T follicular helper cell (primary cell): Measurements from ENCODE around the gene RABGAP1L.
"Not testable (repeated sequence)": the region's sequence is repeated elsewhere in the genome, so short reads cannot be mapped to it uniquely, and the experiment has no call there.

Experiments
- DNase-seq: peaks from one replicate; pipeline ENCODE4 v3.0.0-alpha.2; 2020; ENCODE audit warnings: low read depth

The RABGAP1L gene

DNA sequence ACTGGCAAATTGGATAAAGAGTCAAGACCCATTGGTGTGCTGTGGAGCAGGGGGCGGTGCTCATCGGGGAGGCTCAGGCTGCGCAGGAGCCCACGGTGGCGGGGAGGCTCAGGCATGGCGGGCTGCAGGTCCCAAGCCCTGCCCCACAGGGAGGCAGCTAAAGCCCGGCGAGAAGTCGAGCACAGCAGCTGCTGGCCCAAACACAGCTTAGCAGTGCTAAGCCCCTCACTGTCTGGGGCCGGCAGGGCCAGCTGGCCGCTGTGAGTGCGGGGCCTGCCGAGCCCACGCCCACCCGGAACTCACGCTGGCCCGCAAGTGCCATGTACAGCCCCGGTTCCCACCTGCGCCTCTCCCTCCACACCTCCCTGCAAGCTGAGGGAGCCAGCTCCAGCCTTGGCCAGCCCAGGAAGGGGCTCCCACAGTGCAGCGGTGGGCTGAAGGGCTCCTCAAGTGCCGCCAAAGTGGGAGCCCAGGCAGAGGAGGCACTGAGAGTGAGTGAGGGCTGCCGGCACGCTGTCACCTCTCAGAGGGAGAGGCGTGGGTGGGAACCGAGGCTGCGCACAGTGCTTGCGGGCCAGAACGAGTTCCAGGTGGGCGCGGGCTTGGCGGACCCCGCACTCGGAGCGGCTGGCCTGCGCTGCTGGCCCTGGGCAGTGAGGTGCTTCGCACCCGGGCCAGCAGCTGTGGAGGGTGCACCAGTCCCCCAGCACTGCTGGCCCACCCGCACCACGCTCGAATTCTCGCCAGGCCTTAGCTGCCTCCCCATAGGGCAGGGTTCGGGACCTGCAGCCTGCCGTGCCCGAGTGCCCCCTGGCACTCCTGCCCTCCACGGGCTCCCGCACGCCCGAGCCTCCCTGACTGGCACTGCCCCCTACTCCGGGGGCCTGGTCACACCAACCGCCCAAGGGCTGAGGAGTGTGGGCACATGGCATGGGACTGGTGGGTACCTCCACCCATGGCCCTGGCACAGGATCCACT is 551.8 kb downstream of the RABGAP1L start:
- no peak for DNase-seq

DNA sequence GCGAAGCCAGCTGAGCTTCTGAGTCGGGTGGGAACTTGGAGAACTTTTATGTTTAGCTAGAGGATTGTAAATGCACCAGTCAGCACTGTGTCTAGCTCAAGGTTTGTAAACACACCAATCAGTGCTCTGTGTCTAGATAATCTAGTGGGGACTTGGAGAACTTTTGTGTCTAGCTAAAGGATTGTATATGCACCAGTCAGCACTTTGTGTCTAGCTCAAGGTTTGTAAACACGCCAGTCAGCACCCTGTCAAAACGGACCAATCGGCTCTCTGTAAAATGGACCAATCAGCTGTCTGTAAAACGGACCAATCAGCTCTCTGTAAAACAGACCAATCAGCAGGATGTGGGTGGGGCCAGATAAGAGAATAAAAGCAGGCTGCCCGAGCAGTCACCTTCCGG is 552.5 kb downstream of the RABGAP1L start:
- DNase-seq: not testable (repeated sequence)

DNA sequence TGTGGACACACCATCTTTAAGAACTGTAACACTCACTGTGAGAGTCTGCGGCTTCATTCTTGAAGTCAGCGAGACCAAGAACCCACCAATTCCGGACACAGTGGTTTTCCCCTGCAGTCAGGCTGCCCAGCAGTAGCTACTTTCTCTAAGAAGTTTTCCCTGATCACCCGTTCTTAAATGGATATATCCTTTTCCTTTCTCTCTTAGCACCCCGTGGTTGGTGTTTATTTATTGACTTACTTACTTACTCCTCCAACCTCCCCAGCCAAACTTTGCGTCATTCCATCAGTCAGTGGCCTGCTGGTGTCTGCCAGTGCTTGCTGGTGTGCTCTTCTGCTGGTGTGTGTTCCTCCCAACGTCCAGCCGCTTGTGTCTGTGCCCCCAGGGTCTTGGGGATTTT is 553.2 kb downstream of the RABGAP1L start:
- no peak for DNase-seq

DNA sequence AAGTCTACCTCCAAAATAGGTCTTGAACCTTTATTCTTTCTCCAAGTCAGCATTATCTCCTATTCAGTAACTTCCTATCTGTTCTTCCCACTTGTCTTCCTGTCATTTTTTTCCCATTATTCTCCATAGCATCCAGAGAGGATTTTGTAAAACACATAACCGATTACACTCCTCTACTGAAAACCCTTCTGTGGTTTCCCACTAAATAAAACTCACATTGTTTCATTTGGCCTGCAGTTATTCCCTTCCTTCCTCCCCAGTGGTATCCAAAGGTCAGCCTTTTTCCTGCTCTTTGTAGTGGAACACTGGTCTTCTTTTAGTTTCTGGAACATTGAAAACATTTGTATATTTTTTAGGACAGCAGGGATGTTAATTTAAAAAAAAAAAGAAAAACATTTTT is 554.5 kb downstream of the RABGAP1L start:
- DNase-seq: no peak

DNA sequence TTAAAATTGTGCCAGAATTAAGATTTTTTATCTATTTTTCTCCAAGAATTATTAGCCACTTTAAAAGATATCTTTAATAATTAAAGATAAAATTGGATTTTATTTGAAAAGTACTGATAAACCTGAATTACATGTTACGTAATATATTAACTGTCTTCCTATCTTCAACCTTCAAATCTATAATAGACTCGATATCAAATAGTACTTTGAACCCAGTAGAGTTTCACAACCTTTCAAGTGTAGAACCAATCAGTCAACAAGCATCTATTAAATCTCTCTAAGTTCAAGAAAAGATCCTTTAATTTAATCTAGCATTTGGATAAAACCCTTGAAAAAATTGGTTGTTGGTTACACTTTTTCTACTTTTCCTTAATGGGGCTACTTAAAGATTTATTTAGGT is 559.9 kb downstream of the RABGAP1L start:
- DNase-seq: no peak

DNA sequence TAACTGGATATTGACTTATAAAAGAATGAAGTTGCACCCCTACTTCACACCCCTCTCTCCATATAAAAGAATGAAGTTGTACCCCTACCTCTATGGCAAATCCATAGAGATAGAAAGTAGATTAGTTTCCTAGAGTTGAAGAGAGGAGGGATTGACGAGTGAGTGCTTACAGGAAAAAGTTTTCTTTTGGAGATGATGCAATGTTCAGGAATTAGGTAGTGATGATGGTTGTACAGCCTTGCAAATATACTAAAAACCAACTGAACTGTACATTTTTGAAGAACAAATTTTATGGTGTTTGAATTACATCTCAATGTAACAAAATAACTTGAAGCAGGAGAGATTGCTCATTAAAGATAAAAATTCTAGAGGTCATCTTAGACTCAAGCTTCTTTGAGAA is 561.3 kb downstream of the RABGAP1L start:
- no peak for DNase-seq

DNA sequence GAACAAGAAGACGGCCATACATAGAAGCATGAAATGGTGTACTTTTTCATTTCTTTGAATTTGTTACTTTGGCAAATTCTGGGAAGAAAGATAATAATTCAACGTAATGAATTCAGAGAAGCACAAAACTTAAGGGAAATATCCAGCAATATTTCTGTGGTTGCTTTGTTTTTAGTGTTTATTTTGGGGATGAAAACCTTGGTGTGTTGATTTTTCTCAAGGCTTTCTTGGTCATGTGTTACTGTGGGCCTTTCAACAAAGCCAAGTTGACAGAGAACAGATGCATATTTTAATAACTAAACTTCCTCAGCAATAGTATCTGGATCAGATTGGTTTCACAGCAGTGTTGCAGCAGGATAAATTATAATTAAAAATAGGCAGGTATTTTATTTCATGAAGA is 561.9 kb downstream of the RABGAP1L start:
- DNase-seq: no peak

DNA sequence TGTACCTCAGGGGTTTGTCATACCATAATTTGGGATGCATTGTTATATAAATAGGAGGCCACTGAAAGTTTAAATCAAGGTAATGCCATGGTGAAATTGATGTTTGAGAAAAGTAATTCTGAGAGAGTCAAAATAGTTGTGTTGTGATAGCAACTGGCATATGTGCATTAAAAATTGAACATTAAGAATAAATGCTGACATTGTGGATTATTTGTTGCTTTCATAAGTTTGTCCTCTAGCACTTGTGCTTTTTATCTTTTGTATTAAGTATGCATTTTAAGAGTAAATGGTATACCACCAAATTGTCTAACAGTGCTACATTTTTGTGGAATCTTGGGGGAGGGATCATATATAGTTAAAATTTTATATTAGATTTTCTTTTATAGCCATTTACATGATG is 564.5 kb downstream of the RABGAP1L start:
- DNase-seq: no peak

DNA sequence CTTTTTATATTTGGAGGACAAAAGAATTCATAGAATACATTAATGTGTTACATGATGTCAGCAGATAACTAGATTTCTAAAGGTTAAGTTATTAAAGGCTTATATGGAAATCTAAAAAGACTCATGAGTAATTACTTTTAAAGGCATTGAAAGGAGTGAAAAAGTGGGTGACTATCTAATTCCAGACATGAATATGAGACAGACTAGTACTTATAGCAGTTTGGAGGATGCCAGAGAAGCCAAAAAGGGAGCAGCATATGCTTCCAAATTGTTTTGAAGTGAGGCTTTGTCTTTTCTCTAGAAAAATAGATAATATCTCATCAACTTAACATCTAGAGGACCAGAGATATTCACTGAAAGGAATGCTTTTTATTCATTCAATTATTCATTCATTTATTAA is 564.9 kb downstream of the RABGAP1L start:
- no peak for DNase-seq

DNA sequence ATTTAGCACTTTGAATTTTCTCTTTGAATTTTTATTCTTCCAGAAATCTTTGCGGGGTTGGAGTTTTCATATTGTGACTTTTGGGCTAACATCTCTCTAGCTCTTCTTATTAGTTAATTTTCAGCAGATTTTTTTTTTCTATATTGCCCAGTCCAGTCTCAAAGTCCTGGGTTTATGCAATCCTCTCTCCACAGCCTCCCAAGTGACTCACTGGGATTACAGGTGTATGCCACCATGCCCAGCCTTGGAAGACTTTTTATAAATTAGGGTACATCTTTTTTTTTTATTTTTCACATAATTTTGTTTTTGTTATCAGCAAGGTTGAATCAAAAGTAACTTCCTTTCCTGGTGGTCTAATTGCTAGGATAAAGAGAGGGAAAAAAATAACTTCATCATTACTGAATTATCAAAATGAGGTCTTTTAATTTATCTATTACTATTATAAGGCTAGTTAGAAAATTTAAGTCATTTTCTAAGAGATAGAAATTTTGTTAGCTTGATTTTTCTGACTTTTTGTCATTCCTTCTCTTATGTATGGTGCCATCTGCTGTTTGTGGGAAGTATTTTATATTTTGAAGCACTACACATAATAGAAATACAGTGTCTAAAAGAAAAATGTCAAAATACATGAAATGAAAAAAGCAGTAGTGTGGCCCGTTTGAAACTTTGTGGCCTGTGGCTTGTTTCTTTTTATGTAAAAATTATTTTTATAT is 567.0 kb downstream of the RABGAP1L start:
- no peak for DNase-seq

DNA sequence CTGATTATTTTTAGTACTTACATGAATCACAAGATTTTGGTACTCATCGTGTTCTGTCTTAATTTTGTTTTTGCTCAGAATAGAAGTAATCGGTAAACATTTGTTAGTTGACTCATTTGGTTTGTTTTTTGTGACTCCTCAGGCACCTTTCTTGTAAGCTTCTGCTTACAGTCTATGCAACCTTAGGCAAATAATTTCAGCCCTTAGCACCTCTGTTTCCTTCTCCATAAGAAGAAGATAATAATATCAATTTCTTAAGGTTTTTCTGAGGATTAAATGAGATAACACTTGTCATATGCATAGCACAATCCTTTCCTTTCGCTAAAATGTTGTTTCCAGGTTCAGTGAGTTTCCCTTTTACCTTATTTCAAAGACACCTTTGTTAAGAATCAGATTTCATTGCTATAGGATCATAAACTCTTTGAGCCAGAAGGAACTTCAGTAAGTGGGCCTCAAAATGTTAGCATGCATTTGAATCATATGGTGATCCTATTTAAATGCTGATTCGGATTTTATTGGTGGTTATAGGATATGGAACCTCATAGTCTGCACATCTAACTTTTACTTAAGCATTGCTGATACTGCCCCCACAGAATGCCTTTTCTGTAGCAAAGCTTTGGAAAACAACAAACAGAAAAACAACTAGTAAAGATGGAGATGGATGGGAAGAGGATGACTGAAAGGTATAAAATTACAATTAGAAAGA is 567.7 kb downstream of the RABGAP1L start:
- DNase-seq: no peak

DNA sequence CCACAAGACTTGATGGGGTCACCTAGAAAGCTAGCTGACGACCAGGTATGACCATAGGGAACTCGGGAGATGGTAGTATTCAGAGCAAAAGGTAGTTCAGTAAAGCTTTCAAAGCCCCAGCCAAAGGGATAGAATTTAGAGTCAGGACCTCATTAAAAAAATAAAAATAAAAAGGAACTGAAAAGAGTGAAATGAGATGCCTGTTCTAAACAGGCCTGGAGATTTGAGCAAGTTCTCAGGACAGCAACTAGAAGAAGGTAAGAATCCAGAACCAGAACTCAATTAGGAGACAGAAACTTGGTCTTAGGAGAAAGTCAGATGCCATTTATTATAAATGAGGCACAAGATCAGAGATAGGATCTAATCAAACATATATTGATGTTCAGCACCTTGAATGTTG is 575.0 kb downstream of the RABGAP1L start:
- no peak for DNase-seq

DNA sequence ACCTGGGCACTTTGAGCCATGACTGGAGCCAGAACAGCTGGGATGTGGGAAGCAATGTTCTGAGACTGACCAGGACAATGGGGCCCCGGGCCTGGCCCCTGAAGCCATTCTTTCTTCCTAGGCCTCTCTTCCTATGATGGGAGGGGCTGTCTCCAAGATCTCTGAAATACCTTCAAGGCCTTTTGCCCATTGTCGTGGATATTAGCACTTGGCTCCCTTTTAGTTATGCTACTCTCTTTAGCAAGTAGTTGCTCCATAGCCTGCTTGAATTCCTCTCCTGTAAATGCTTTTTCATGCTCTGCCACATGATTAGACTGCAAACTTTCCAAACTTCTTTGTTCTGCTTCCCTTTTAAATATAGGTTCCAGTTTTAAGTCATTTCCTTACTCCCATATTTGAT is 577.5 kb downstream of the RABGAP1L start:
- no peak for DNase-seq

DNA sequence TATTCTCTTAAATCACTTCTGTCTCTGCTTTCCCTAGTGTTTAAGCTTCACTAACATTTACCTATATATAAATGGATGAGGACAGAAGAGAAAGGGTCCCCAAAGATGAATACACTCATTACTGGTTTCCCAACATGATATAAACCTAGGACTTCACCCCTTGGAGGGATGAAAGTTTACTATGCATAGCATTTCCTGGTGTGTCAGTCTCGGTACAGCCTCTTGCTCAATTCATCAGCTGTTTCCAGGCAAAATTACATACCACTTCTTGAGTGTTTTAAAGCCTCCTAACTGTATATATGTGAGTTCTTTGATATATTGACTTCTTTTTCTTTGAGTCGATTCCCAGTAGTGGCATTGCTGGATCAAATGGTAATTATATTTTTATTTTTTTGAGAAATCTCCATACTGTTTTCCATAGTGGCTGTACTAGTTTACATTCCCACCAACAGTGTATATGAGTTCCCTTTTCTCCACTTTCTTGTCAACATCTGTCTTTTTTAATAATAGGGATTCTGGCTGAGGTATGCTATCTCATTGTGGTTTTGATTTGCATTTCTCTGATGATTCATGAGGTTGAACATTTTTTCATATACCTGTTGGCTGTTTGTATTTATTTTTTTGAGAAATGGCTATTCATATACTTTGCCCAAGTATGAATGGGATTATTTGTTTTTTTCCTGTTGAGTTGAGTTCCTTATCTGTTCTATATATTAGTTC is 581.1 kb downstream of the RABGAP1L start:
- no peak for DNase-seq

DNA sequence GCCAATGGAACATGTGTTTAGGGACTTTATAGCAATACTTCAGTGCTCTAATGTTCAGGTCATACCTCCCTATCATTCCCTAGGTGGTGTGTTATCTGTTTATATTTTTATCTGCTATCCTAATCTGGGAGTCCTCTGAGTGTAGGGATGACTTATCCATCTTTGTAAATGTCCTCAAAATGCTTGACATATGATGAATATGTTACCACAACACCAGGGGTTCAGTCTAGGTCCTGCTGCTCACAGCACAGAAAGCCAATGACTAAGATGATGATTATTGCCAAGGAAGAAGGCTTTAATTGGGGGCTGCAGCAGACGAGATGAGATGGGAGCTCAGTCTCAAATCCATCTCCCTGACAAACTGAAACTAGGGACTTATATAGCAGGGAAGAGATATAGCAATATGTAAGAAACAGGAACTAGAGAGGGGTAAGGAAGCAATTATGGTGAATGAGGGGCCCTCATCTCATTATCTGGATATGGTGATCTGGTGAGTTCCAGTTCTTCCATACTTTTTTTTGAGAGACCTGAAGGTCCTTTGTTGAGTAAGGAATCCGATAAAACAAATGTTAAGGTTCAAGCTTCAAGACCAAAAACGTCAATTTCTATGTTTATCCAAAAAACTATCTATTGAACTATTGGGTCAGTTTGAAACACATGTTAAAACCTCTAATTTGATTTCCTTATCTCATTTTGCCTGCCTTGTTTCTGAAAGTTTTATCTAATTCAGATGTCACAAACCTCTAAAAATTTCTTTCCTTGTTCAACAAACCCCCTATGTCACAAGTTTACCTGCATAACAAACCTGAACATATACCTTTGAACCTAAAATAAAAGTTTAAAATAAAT is 583.7 kb downstream of the RABGAP1L start:
- DNase-seq: no peak

DNA sequence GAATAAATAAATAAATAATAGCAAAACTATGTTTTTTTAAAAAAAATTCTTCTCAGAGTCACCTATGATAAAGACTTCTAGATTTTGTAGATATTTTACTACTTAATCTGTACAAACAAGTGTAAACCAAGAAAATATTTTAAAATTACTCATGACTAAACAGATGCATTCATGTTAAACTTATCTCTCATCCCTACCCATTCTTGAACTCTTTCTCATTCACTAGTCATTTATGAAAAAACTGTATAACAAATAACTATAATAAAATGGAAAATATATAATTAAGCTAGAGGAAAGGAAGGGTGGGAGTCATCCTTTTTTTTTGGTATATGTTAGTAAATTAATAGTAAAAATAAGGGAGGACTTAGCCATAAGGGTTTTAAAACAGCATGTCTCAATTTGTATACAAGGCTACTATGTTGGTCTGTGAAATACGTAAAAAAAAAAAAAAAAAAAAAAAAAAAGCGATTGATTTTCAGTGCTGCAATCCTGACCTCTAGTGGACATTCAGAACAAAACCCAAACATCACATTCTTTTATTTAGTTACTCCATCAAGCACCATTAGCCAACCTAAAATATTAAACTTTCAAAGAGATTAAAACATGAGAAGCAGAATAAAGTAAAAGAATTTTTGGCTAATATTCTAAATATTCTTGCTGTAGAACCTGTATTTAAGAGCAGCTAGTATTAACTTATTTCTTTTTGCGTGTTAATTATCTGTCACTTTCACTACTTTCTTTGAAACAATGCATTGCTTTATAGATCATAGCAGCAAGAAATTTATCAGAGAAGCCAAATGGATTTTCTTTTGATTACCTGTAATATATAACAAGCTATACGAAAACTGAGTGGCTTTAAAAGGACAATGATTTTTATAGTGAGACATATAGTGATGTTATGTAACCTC is 584.6 kb downstream of the RABGAP1L start:
- DNase-seq: no peak

DNA sequence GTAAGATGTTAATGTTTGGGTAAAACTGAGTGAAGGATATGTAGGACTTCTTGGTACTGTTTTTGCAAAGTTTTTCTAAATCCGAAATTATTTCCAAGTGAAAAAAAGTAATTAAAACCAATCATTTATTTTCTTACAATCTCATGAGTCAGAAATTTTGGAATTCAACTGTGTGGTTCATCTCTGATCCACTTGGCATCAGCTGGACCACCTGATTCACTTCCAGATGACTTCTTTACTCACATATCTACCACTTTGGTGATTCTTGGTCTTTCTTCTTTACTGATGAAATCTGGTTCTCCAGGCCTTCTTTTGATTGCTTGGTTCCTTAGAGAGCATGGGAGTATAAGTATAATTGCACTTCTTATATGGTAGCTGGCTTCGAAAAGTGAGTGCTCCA is 585.6 kb downstream of the RABGAP1L start:
- DNase-seq: no peak

DNA sequence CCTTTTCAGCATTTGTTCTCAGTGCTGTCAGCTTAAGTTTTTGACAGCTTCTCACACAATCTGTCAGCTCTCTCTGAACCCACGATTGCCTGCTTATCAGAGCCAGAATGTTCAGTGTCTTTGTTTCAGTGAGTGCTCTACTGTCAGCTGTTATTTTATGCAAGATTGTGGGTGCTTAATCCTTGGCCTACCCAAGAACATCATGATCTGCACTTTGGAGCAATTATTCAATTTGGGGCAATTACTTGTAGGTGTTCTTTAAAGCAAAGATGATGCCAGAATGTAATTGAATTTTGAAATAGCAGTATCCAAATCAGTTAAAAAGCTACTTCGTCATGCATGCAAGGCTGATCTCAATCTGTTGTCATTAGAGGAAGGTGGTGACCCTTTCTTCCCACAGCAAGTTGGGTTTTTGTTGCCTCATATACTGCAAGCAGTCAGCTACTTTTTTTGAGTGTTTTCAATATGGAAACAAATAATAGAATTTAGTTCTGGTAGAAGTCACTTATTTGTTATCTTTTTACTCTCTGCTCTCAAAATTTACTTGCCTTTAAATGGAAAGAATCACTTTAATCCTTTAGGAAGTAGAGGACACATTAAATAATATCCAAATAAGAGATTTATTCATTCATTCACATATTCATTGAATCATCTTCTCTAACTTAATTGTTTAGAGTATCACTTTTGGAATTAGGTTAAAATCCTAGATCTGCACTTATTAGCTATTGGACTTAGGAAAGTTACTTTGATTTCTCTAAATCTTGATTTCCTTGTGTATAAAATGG is 586.9 kb downstream of the RABGAP1L start:
- no peak for DNase-seq

DNA sequence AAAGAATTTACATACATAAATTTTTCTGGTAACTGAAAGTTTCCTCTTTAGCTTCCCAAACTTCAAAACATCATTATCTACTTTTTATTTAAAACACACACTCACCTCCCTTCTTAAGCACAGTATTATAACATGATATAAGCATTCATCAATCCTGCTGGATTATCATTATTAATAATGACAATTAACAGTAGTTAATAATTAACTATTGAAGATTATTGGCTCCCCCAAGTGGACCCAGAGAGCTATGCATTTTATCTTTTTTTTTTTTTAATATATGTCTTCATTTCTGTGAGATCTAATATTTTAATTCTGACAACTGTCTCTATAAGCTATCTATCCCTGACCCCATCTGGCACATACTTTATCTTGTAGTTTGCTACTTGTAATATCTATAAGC is 588.3 kb downstream of the RABGAP1L start:
- DNase-seq: no peak
